Measurements from ENCODE around the gene FBXL7. TPM values are rescaled to one million over a fixed set of nuclear protein-coding genes. Genes with fewer than 3 reads are reported as not detected.

FBXL7 gene
- total and polyA plus RNA-seq, 2 of the 8 experiments (the other 6 are each of a cell fraction or from before 2014, with no cell fraction given) = 17.7 to 17.8 TPM

GRCh38 chr5:15791274-15791673 is 291.3 kb downstream of the FBXL7 start:
- H2BK120ac ChIP-seq (replicated peaks; ENCODE audit: low read depth, low read length) = no peak overlapping the region
- H3K23ac ChIP-seq (ENCODE audit: insufficient read length) = no peak overlapping the region
- H3K36me3 ChIP-seq (ENCODE audit: control insufficient read depth in 2 of 4, insufficient read depth in 4 of 4, low read length in 3 of 4) = no peaks in the 10 kb centered on the region
- H3K4me3 ChIP-seq (ENCODE audit: extremely low read depth in 1 of 4, insufficient read depth in 2 of 4, low read depth in 3 of 4, low read length in 4 of 4) = no peak overlapping the region
- H3K4me1 ChIP-seq (replicated peaks in 1 of 4; ENCODE audit: control insufficient read depth in 3 of 4, insufficient read depth in 4 of 4, low read length in 3 of 4) = peaks cover 0 to 7% (median 4%) of the 10 kb centered on the region in 4 experiments; a peak in 3 of 7 replicates
- H3K14ac ChIP-seq (ENCODE audit: insufficient read length) = no peak overlapping the region
- H2BK15ac ChIP-seq (ENCODE audit: low read length) = no peak overlapping the region
- H4K20me1 ChIP-seq (replicated peaks in 1 of 2; ENCODE audit: control insufficient read depth in 1 of 2, insufficient read depth in 2 of 2, low read length in 2 of 2) = no peaks in the 10 kb centered on the region
- no peak overlapping the region for H2BK5ac ChIP-seq (ENCODE audit: low read depth, low read length)
- no peaks in the 10 kb centered on the region for H3K23me2 ChIP-seq (ENCODE audit: low read depth, low read length)
- CTCF ChIA-PET (ENCODE audit: partially characterized antibody) = interaction anchor here (1.2 to 2.2 kb wide), 3 partner anchors 104 to 318 kb away, joined by 3 to 12 read pairs (median 4); no protein-coding TSS in a partner anchor
- WGBS, 2 experiments (ENCODE audit: extremely low coverage in 1 of 2, insufficient coverage in 1 of 2, insufficient read length in 1 of 2, insufficient replicate concordance in 2 of 2, low coverage in 1 of 2, low lambda C conversion rate in 2 of 2, missing lambda C conversion rate in 1 of 2) = 79% methylated on average over 3 of the region's 3 CpGs; no CpG with 5 or more reads in 1 of the 2 experiments
- no peaks in the 10 kb centered on the region for H3K9me3 ChIP-seq (ENCODE audit: insufficient read depth in 2 of 2, low read depth in 1 of 2, low read length in 1 of 2)
- H2BK20ac ChIP-seq (ENCODE audit: low read length) = no peak overlapping the region
- H2AFZ ChIP-seq (ENCODE audit: low read length) = no peak overlapping the region
- TF ChIP-seq JUND (IDR thresholded peaks at IDR 0.05; ENCODE audit: low read length) = no peak
- no peak for TF ChIP-seq CHD2 (IDR thresholded peaks at IDR 0.05; ENCODE audit: low read length)
- TF ChIP-seq BACH1 (IDR thresholded peaks at IDR 0.05; ENCODE audit: low read length) = no peak
- TF ChIP-seq POLR2AphosphoS5 (IDR thresholded peaks at IDR 0.05; ENCODE audit: low read depth, low read length) = no peak
- TF ChIP-seq TEAD4 (IDR thresholded peaks at IDR 0.05; ENCODE audit: low read depth, low read length) = no peak
- no peak for TF ChIP-seq KDM1A (IDR thresholded peaks at IDR 0.05; ENCODE audit: borderline replicate concordance, low read length)
- no peak for TF ChIP-seq POLR2A (IDR thresholded peaks at IDR 0.05; ENCODE audit: control extremely low read depth in 1 of 2, low read depth in 2 of 2, low read length in 2 of 2)
- no peak for TF ChIP-seq RXRA (IDR thresholded peaks at IDR 0.05; ENCODE audit: insufficient read depth, low read depth, low read length)
- TF ChIP-seq JUN (IDR thresholded peaks at IDR 0.05; ENCODE audit: low read depth, low read length) = no peak
- no peak for TF ChIP-seq TBP (IDR thresholded peaks at IDR 0.05; ENCODE audit: low read depth, low read length)
- no peak for TF ChIP-seq ATF3 (IDR thresholded peaks at IDR 0.05; ENCODE audit: insufficient read depth, low read depth, low read length)
- TF ChIP-seq RNF2 (IDR thresholded peaks at IDR 0.05; ENCODE audit: borderline replicate concordance, low read depth, low read length, missing control alignments, poor library complexity, severe bottlenecking) = no peak
- TF ChIP-seq POU5F1 (IDR thresholded peaks at IDR 0.05; ENCODE audit: low read depth, low read length) = no peak
- H3K79me1 ChIP-seq (ENCODE audit: low read depth, low read length) = no peaks in the 10 kb centered on the region
- no peak for FAIRE-seq
- H3K18ac ChIP-seq (ENCODE audit: extremely low read depth, low read length) = no peak overlapping the region
- no peak overlapping the region for H3K4me2 ChIP-seq (ENCODE audit: insufficient read depth in 1 of 2, low read depth in 2 of 2, low read length in 2 of 2)
- H3K4ac ChIP-seq (replicated peaks; ENCODE audit: insufficient read length, low read depth, low read length) = no peak overlapping the region
- H3K27me3 ChIP-seq (replicated peaks in 1 of 4; ENCODE audit: control insufficient read depth in 3 of 4, extremely low read depth in 1 of 4, insufficient read depth in 3 of 4, low read length in 3 of 4) = no peaks in the 10 kb centered on the region
- H3K79me2 ChIP-seq (ENCODE audit: control insufficient read depth in 1 of 2, insufficient read depth in 2 of 2, low read length in 2 of 2) = no peaks in the 10 kb centered on the region
- no peak overlapping the region for H3K9ac ChIP-seq (replicated peaks in 1 of 4; ENCODE audit: extremely low read depth in 1 of 4, low read depth in 3 of 4, low read length in 3 of 4)
- no peak overlapping the region for H2AK5ac ChIP-seq (ENCODE audit: low read depth, low read length)
- H4K91ac ChIP-seq (replicated peaks; ENCODE audit: insufficient read length, low read length) = no peak overlapping the region
- no peak overlapping the region for H3K56ac ChIP-seq (replicated peaks; ENCODE audit: insufficient read length, low read depth, low read length)
- H2BK12ac ChIP-seq (ENCODE audit: low read depth, low read length) = no peak overlapping the region
- H3K27ac ChIP-seq (ENCODE audit: low read depth, low read length) = no peak overlapping the region
- no peak overlapping the region for H4K5ac ChIP-seq (ENCODE audit: insufficient read length, low read depth, low read length)
- DNase-seq (ENCODE audit: low read depth in 1 of 2, low spot score in 2 of 2) = no peak
- no peak overlapping the region for H4K8ac ChIP-seq (ENCODE audit: extremely low read depth, insufficient read depth, low read length)
- POLR2A ChIA-PET (ENCODE audit: partially characterized antibody) = no interaction called here

All from H1 (cell line).